HL-60 (cell line): Measurements from ENCODE around the gene BOLA3.

ENCODE experiments used
- DNase-seq, 2 experiments: peaks; one replicate each; pipeline ENCODE4 v3.0.0-alpha.2; 2010 to 2020; ENCODE audit warnings: low read depth in 1 of 2, low spot score in 1 of 2
- H3K27ac ChIP-seq: fragments of 250-450 bp; sonication (Bioruptor Pico); replicated peaks from 2 replicates; pipeline ENCODE4 v1.5.1; 2020; ENCODE audit warnings: mild to moderate bottlenecking, moderate library complexity
- H3K27me3 ChIP-seq: fragments of 250-450 bp; sonication (Bioruptor Pico); 2 replicates; pipeline ENCODE4 v1.5.1; 2021; ENCODE audit warnings: mild to moderate bottlenecking, moderate library complexity; ENCODE audit not compliant: insufficient read depth, poor library complexity, severe bottlenecking
- H3K4me3 ChIP-seq: replicated peaks from 2 replicates; pipeline ENCODE4 v1.5.1; 2011; ENCODE audit warnings: mild to moderate bottlenecking, control low read depth, low read length; ENCODE audit not compliant: insufficient read depth
- CTCF ChIP-seq: IDR thresholded peaks from one replicate; pipeline ENCODE4 v1.5.1; 2011; ENCODE audit warnings: low read length, control low read depth, inconsistent platforms; ENCODE audit not compliant: insufficient read depth
- GABPA ChIP-seq: IDR thresholded peaks from 2 replicates; pipeline ENCODE4 v1.6.1; 2012; ENCODE audit warnings: low read depth
- POLR2AphosphoS5 ChIP-seq: IDR thresholded peaks from 2 replicates; pipeline ENCODE4 v1.6.1; 2012; ENCODE audit warnings: low read depth
- REST ChIP-seq: IDR thresholded peaks from 2 replicates; pipeline ENCODE4 v1.6.1; 2012; ENCODE audit warnings: low read depth; ENCODE audit not compliant: insufficient replicate concordance
- SPI1 ChIP-seq: IDR thresholded peaks from 2 replicates; pipeline ENCODE4 v1.6.1; 2012; ENCODE audit warnings: low read depth, mild to moderate bottlenecking, borderline replicate concordance

Gene BOLA3

GRCh38 chr2:74105413-74105812 is 42.3 kb downstream of the BOLA3 start:
- DNase-seq = no peak
- H3K27ac ChIP-seq = no peak overlapping the region
- no peak for TF ChIP-seq SPI1
- TF ChIP-seq CTCF = no peak
- H3K27me3 ChIP-seq = no peaks in the 10 kb centered on the region
- no peak overlapping the region for H3K4me3 ChIP-seq

GRCh38 chr2:74104839-74105238 is 42.9 kb downstream of the BOLA3 start:
- H3K27ac ChIP-seq = no peak overlapping the region
- DNase-seq = no peak
- no peaks in the 10 kb centered on the region for H3K27me3 ChIP-seq
- H3K4me3 ChIP-seq = no peak overlapping the region
- no peak for TF ChIP-seq POLR2AphosphoS5
- TF ChIP-seq SPI1 = no peak
- TF ChIP-seq CTCF = no peak
- no peak for TF ChIP-seq GABPA
- TF ChIP-seq REST = no peak

DNA sequence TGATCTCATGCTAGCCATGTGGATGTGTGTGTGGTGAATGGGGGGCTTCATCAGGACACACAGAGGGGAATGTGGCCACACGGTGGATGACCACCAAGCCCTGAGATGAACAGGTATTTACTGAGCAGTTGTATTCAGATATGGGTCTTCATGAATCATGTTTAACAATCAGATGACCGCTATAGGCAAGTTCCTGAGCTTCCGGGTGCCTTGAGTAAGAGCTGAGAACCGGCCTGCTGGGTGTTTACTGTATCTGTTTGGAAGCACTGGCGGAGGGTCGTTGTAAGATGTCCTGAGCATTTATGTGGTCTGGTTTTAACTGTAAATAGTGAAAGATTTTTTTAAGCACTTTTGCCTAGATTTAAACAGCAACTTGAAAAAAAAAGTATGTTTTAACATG is 43.9 kb downstream of the BOLA3 start:
- Histone ChIP-seq H3K27me3 (no peaks in the 10 kb centered on the region), H3K27ac (no peak overlapping the region), H3K4me3 (no peak overlapping the region)
- no peak for TF ChIP-seq SPI1
- no peak for TF ChIP-seq CTCF
- TF ChIP-seq POLR2AphosphoS5 = no peak
- TF ChIP-seq GABPA = no peak
- no peak for TF ChIP-seq REST
- no peak for DNase-seq

GRCh38 chr2:74102516-74102915 is 45.2 kb downstream of the BOLA3 start:
- no peak overlapping the region for H3K4me3 ChIP-seq
- H3K27ac ChIP-seq = no peak overlapping the region
- no peaks in the 10 kb centered on the region for H3K27me3 ChIP-seq
- DNase-seq = no peak
- TF ChIP-seq SPI1 (no peak), POLR2AphosphoS5 (no peak), REST (no peak), GABPA (no peak)
